Upper lobe of left lung (tissue), 4 donors: ENCODE results near the gene EMC8.

Experiments
- EP300 ChIP-seq, 4 donors: sonication (generic); formaldehyde crosslinking; IDR thresholded peaks; one replicate each; pipeline ENCODE4 v1.5.1; 2017; ENCODE audit warnings: antibody characterized with exemption in 4 of 4, control low read depth in 2 of 4
- POLR2A ChIP-seq, 4 donors: fragments of 450-650 bp; IDR thresholded peaks; one replicate each; pipeline ENCODE4 v1.5.1; 2016 to 2017; ENCODE audit warnings: antibody characterized with exemption in 4 of 4, mild to moderate bottlenecking in 2 of 4
- TF ChIP-seq, protein P1 (sequence below), 6 experiments: fragments of 450-650 bp in 4 of 6; fragments of 200-600 bp in 2 of 6; sonication (generic) in 2 of 6; IDR thresholded peaks; one replicate each; pipeline ENCODE4 v1.5.1; 2016 to 2019; ENCODE audit warnings: antibody characterized with exemption in 6 of 6

- TF ChIP-seq, protein P1, sequence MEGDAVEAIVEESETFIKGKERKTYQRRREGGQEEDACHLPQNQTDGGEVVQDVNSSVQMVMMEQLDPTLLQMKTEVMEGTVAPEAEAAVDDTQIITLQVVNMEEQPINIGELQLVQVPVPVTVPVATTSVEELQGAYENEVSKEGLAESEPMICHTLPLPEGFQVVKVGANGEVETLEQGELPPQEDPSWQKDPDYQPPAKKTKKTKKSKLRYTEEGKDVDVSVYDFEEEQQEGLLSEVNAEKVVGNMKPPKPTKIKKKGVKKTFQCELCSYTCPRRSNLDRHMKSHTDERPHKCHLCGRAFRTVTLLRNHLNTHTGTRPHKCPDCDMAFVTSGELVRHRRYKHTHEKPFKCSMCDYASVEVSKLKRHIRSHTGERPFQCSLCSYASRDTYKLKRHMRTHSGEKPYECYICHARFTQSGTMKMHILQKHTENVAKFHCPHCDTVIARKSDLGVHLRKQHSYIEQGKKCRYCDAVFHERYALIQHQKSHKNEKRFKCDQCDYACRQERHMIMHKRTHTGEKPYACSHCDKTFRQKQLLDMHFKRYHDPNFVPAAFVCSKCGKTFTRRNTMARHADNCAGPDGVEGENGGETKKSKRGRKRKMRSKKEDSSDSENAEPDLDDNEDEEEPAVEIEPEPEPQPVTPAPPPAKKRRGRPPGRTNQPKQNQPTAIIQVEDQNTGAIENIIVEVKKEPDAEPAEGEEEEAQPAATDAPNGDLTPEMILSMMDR (IDR thresholded peaks at IDR 0.05) = no peak
- TF ChIP-seq EP300 (IDR thresholded peaks at IDR 0.05) (no peak), POLR2A (IDR thresholded peaks at IDR 0.05) (no peak)
Observed at GRCh38 chr16:85763616-85764015, 35.7 kb downstream of the EMC8 start.
